Sigmoid colon (tissue), 7 donors: ENCODE measurements around the gene CYP26B1. TPM values are rescaled to one million over a fixed set of nuclear protein-coding genes. Genes with fewer than 3 reads are reported as not detected.

Experiments used
- DNase-seq: peaks from one replicate; pipeline ENCODE4 v3.0.0-alpha.2; 2019
- H3K27ac ChIP-seq, 4 donors: fragments of 200-600 bp; sonication (generic); one replicate each; pipeline ENCODE4 v1.5.1; 2016 to 2019; ENCODE audit warnings: mild to moderate bottlenecking in 1 of 4
- H3K27me3 ChIP-seq, 3 donors: fragments of 200-600 bp; sonication (generic); one replicate each; pipeline ENCODE4 v1.5.1; 2019; ENCODE audit warnings: mild to moderate bottlenecking in 1 of 3
- H3K36me3 ChIP-seq, 4 donors: fragments of 200-600 bp; sonication (generic); one replicate each; pipeline ENCODE4 v1.5.1; 2016 to 2019
- H3K4me1 ChIP-seq, 4 donors: fragments of 200-600 bp; sonication (generic); one replicate each; pipeline ENCODE4 v1.5.1; 2017 to 2019
- H3K4me3 ChIP-seq, 4 donors: fragments of 200-600 bp; sonication (generic); one replicate each; pipeline ENCODE4 v1.5.1; 2017 to 2019; ENCODE audit warnings: mild to moderate bottlenecking in 2 of 4, moderate library complexity in 1 of 4
- H3K9me3 ChIP-seq, 4 donors: fragments of 200-600 bp in 3 of 4; sonication (generic) in 3 of 4; one replicate each; pipeline versions ENCODE4 v1.5.1 to v1.6.1; 2013 to 2019
- CTCF ChIP-seq, 4 experiments: fragments of 450-650 bp in 3 of 4; fragments of 200-600 bp in 1 of 4; IDR thresholded peaks; one replicate each; pipeline ENCODE4 v1.5.1; 2016 to 2019; ENCODE audit warnings: antibody characterized with exemption in 4 of 4, mild to moderate bottlenecking in 3 of 4, moderate library complexity in 2 of 4
- EP300 ChIP-seq, 4 donors: sonication (generic); formaldehyde crosslinking; IDR thresholded peaks; one replicate each; pipeline ENCODE4 v1.6.1; 2017; ENCODE audit warnings: antibody characterized with exemption in 4 of 4
- POLR2A ChIP-seq, 2 donors: fragments of 450-650 bp; IDR thresholded peaks; one replicate each; pipeline ENCODE4 v1.6.1; 2016; ENCODE audit warnings: antibody characterized with exemption in 2 of 2, mild to moderate bottlenecking in 2 of 2, moderate library complexity in 2 of 2
- POLR2AphosphoS5 ChIP-seq, 4 donors: sonication (generic); formaldehyde crosslinking; IDR thresholded peaks; one replicate each; pipeline ENCODE4 v1.6.1; 2017; ENCODE audit warnings: antibody characterized with exemption in 4 of 4
- WGBS, 2 donors: extraction: QIAGEN DNeasy Blood & Tissue Kit; methylation state at CpG; one replicate each; pipeline ENCODE4 v1.1.7; 2013; 5-methylcytosine and 5-hydroxymethylcytosine counted together
- intact Hi-C: fragments of 100-400 bp; cut with DNase I; formaldehyde crosslinking; loops from one replicate; pipeline ENCODE4 v1.15.1; 2023
- polyA plus RNA-seq, 3 donors: library from polyadenylated mRNA; stranded (reverse); fragments of 200-250 nt; gene quantifications; one replicate each; pipeline ENCODE4 v1.2.3, GENCODE V29; 2013
- total RNA-seq, 4 donors: library from RNA; depleted of rRNA; stranded (reverse); fragments of >200 nt; gene quantifications; one replicate each; pipeline ENCODE4 v1.1.0, GENCODE V29; 2016
- donor health status: healthy with polysubstance abuse.
- donor health status: Bipolar disorder and iron deficiency.
- donor health status: healthy.

CYP26B1 gene
- total and polyA plus RNA-seq, 7 donors, result 0.46 to 5.0 (median 2.5) TPM

- peaks cover 7 to 57% (median 12%) of the 10 kb centered on the region in 3 donors for H3K27me3 ChIP-seq
- intact Hi-C loops, result loop anchor here (5.0 to 10.0 kb wide), 5 partner anchors 352 to 927 kb away; partner anchors contain the start of gene PAIP2B
Measured at GRCh38 chr2:72154386-72154975, 6.8 kb upstream of the CYP26B1 start.

GRCh38 chr2:72153924-72154323 is 6.3 kb upstream of the CYP26B1 start:
- no peaks in the 10 kb centered on the region for H3K36me3 ChIP-seq
- 90 to 91% methylated on average over 5 of the region's 5 CpGs for WGBS, 2 donors
- H3K27me3 ChIP-seq, result peaks cover 11 to 62% (median 17%) of the 10 kb centered on the region in 3 donors
- TF ChIP-seq EP300 (IDR thresholded peaks at IDR 0.05) (no peak), POLR2AphosphoS5 (IDR thresholded peaks at IDR 0.05) (no peak), CTCF (IDR thresholded peaks at IDR 0.05) (no peak), POLR2A (IDR thresholded peaks at IDR 0.05) (no peak)
- DNase-seq, result no peak
- no peak overlapping the region for H3K27ac ChIP-seq
- H3K9me3 ChIP-seq, result no peaks in the 10 kb centered on the region
- intact Hi-C loops, result loop anchor here (5.0 to 10.0 kb wide), 5 partner anchors 352 to 927 kb away; partner anchors contain the start of gene PAIP2B
- H3K4me3 ChIP-seq, result no peak overlapping the region
- peaks cover 0 to 17% (median 15%) of the 10 kb centered on the region in 4 donors for H3K4me1 ChIP-seq

More at GRCh38 chr2:72154386-72154975, 6.8 kb upstream of the CYP26B1 start:
- Histone ChIP-seq H3K4me3 (no peak overlapping the region), H3K36me3 (no peaks in the 10 kb centered on the region), H3K9me3 (no peaks in the 10 kb centered on the region), H3K27ac (no peak overlapping the region), H3K4me1 (peaks cover 0 to 12% (median 10%) of the 10 kb centered on the region in 4 donors)
- 87 to 90% methylated on average over 16 of the region's 16 CpGs for whole genome bisulfite sequencing, 2 donors
- no peak for DNase-seq
- TF ChIP-seq EP300 (IDR thresholded peaks at IDR 0.05) (no peak), POLR2AphosphoS5 (IDR thresholded peaks at IDR 0.05) (no peak), CTCF (IDR thresholded peaks at IDR 0.05) (no peak)

GRCh38 chr2:72153026-72153791 is 5.5 kb upstream of the CYP26B1 start:
- TF ChIP-seq POLR2A (IDR thresholded peaks at IDR 0.05), result no peak
- no peak for TF ChIP-seq CTCF (IDR thresholded peaks at IDR 0.05)
- no peak for TF ChIP-seq EP300 (IDR thresholded peaks at IDR 0.05)
- TF ChIP-seq POLR2AphosphoS5 (IDR thresholded peaks at IDR 0.05), result no peak
- Histone ChIP-seq H3K27ac (no peak overlapping the region), H3K27me3 (peaks cover 11 to 68% (median 18%) of the 10 kb centered on the region in 3 donors), H3K4me3 (no peak overlapping the region), H3K36me3 (no peaks in the 10 kb centered on the region), H3K9me3 (no peaks in the 10 kb centered on the region), H3K4me1 (peaks cover 0 to 19% (median 16%) of the 10 kb centered on the region in 4 donors)
- intact Hi-C loops, result loop anchor here (5.0 to 10.0 kb wide), 5 partner anchors 351 to 926 kb away; partner anchors contain the start of gene PAIP2B
- DNase-seq, result no peak
- WGBS, 2 donors, result 87 to 90% methylated on average over 18 of the region's 18 CpGs

GRCh38 chr2:72150861-72151356 is 3.2 kb upstream of the CYP26B1 start:
- peak; percentile 40 for DNase-seq
- Histone ChIP-seq H3K27ac (no peak overlapping the region), H3K9me3 (no peaks in the 10 kb centered on the region), H3K4me1 (peaks cover 0 to 42% (median 38%) of the 10 kb centered on the region in 4 donors), H3K4me3 (no peak overlapping the region), H3K27me3 (peaks cover 34 to 79% (median 35%) of the 10 kb centered on the region in 3 donors), H3K36me3 (no peaks in the 10 kb centered on the region)
- TF ChIP-seq EP300 (IDR thresholded peaks at IDR 0.05) (no peak), POLR2AphosphoS5 (IDR thresholded peaks at IDR 0.05) (no peak), CTCF (IDR thresholded peaks at IDR 0.05) (no peak)
- 77 to 81% methylated on average over 2 of the region's 2 CpGs for WGBS, 2 donors
- intact Hi-C loops, result loop anchor here (1.0 to 10.0 kb wide), 6 partner anchors 227 to 924 kb away; partner anchors contain the start of gene PAIP2B
